Cardiac septum (tissue), 1 donor: Measurements from ENCODE around the gene IL1B. TPM values are rescaled to one million over a fixed set of nuclear protein-coding genes. Genes with fewer than 3 reads are reported as not detected.
A peak's percentile ranks its signal among the peaks of the same experiment; 100 is the strongest.

Experiments
- DNase-seq: peaks from one replicate; pipeline ENCODE4 v3.0.0-alpha.2; 2020; ENCODE audit warnings: low spot score
- intact Hi-C: fragments of 100-400 bp; cut with DNase I; formaldehyde crosslinking; loops from one replicate; pipeline ENCODE4 v1.14.0; 2022
- long read RNA-seq: library from polyadenylated mRNA; unstranded; transcript quantifications from one replicate; pipeline ENCODE4 v2.0.0, GENCODE V29; 2021
- total RNA-seq: library from RNA; stranded (reverse); fragmentation: NEBNext Ultra II Directional; extraction: Animal tissue kit (Norgen Biotek cat#: 25700); gene quantifications from one replicate; pipeline ENCODE4 v1.2.1, GENCODE V29; 2021
- donor health status: DM: no; HTN: no; CAD: no.

The IL1B gene
- 0.48 TPM for total RNA-seq
- long read RNA-seq = 0 reads

DNA sequence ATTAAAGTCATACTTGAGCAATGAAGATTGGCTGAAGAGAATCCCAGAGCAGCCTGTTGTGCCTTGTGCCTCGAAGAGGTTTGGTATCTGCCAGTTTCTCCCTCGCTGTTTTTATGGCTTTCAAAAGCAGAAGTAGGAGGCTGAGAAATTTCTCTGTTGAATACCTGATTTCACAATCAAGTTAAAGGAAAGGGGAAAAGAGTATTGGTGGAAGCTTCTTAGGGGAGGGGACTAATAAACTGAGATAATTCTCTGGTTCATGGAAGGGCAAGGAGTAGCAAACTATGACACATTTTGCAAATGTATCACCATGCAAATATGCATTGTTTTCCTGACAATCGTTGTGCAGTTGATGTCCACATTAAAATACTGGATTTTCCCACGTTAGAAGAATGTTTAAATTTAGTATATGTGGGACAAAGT is at the start of gene IL1B:
Gene IL1B (minus strand): TSS at position 85 of the 423 bp plus-strand sequence. CDS start 550 bp downstream, outside the sequence.
- intact Hi-C loops = no loop called here

GRCh38 chr2:112886291-112886690 is 49.7 kb upstream of the IL1B start:
- DNase-seq = no peak
- intact Hi-C loops = no loop called here

More for the DNA sequence above, at the start of gene IL1B:
- DNase-seq = no peak

- no peak for DNase-seq
- intact Hi-C loops = loop anchor here (2.0 kb wide), 1 partner anchor 137 kb away; no protein-coding TSS in a partner anchor
Measured at GRCh38 chr2:112885506-112885902, 48.9 kb upstream of the IL1B start.

DNA sequence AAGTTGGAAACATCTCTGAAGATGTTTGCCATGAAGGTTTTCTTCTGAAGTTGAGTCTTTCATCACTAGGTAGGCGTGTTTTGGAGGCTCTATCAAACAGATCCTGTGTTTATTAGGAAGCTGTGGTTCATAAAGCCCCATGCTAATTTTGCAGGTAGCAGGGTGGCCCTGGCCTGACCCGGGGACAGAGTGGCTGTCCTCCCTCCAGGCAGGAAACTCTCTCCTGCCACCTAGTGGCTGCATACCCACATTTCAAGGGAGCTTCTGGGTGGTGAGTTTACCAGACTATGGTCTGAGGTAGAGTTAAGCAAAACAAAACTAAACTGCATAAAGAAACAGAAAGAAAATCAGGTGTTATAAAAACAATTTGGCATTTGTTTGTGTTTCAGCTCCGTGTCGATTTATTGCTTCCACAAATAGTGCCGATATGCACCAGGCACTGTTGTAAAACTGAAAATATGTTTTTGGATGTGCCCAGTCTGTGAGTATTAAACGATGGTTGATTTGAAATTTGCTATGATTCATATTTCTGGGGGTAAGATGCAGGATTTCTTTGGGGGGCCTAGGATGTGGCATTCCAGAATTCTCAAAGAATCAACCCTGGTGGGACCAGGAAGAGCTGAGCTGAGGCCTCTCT is 48.4 kb upstream of the IL1B start:
- intact Hi-C loops = loop anchor here (2.0 kb wide), 1 partner anchor 136 kb away; no protein-coding TSS in a partner anchor
- DNase-seq = peak; percentile 85

DNA sequence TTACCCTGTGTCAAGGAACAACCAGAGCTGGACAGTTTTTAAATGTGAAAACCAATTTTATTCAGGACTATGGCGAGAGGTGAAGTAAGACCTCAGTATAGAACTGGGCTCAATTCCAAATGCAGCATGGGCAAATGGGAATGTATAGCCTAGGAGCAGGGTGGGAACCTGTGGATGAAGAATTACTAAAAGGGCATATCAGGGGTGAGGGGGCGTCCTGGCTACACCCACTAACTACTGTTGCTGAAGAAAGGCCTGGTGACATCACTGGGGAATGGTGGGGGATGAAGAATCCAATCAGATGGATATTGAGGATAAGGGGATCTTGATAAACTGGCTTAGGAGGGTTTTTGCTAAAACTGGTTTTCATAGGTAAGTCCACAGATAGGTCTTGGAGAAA is 47.1 kb upstream of the IL1B start:
- DNase-seq = no peak
- intact Hi-C loops = loop anchor here (2.0 kb wide), 1 partner anchor 135 kb away; no protein-coding TSS in a partner anchor

DNA sequence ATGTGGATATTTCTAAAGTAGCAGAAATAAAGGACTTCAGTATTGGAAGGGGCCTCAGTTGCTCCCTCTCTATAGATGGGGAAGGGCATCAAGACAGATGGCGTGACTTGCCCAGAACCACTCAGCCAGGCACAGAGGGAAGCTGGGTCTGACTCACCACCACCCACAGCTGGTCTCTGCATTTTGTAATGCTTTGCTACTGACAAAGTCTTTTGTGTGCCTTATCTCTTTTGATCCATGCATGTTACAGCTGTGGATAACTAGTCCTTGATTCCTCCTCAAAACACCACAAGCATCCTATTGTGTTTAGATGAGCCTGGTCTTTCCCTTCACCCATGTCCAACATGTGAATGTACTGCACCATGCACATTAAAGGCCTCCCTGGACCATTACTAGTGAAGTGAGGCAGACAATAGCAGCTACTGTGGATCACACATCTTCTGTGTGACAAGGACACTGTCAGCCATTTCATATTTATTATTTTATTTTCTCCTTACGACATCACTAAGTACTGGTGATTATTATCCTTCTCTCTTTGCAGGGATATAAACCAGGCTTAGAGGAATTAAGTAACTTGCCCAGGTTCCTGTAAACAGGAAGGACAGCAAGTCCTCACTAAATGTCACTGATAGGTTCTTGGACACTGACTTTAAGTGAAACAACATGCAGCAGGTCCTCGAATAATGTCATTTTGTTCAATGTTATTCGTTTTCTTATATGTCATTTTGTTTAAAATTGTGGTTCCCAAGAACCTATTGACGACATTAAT is 44.8 kb upstream of the IL1B start:
- no peak for DNase-seq
- intact Hi-C loops = no loop called here

DNA sequence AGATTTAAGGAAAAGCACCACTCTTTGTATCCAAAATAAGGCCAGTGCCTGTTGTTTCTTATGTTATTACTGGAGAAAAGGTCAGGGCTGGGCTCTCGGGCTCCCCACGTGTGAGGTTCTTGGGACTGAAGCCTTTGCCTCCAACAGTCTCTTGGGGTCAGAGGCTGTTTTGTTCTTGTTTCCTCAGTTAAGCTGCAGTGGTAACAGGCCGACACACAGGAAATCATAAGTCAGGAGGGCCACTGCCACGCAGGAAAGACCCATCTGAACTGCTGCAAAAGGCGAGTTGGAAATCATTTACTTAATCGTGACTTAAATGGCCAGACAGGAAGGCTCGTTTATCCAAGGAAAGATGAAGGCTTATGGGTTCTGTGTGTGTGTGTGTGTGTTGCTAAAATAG is 44.1 kb upstream of the IL1B start:
- DNase-seq = no peak
- intact Hi-C loops = no loop called here

GRCh38 chr2:112880091-112880531 is 43.5 kb upstream of the IL1B start:
- no peak for DNase-seq
- intact Hi-C loops = no loop called here

GRCh38 chr2:112879491-112880041 is 43.0 kb upstream of the IL1B start:
- DNase-seq = no peak
- intact Hi-C loops = no loop called here

- intact Hi-C loops = no loop called here
- DNase-seq = no peak
Measured at GRCh38 chr2:112877423-112877822, 40.8 kb upstream of the IL1B start.

GRCh38 chr2:112876971-112877361 is 40.4 kb upstream of the IL1B start:
- intact Hi-C loops = no loop called here
- DNase-seq = no peak

DNA sequence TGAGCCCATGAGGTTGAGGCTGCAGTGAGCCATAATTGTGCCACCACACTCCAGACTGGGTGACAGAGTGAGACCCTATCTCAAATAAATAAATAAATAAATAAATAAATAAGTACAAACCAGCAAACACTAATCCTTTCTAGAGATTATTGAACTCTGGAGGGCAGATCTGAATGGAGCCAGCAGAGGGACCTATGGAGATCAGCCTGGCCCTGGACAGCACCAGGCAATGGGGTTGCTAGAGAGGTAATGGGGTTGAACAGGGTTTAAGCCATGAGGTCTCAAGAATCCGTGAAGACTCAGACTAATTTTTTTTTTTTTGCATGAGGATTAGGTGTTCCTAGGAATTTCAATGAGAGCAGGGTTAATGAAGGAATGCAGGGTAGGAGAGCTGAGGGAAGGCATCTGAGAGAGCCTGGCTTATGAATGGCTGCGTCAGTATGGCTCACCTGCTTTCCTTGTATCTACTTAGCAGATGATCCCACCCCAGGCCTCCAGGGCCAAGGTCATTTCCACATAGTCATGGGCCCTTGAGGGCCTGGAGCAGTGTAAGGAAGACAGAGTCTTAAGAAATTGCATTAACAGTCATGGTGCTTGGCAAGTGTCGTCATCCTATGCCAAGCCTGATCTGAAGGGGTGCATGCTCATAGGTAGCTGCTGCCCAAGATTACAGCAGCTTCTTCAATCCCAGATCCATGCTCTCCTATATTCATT is 39.8 kb upstream of the IL1B start:
- no peak for DNase-seq
- intact Hi-C loops = no loop called here

DNA sequence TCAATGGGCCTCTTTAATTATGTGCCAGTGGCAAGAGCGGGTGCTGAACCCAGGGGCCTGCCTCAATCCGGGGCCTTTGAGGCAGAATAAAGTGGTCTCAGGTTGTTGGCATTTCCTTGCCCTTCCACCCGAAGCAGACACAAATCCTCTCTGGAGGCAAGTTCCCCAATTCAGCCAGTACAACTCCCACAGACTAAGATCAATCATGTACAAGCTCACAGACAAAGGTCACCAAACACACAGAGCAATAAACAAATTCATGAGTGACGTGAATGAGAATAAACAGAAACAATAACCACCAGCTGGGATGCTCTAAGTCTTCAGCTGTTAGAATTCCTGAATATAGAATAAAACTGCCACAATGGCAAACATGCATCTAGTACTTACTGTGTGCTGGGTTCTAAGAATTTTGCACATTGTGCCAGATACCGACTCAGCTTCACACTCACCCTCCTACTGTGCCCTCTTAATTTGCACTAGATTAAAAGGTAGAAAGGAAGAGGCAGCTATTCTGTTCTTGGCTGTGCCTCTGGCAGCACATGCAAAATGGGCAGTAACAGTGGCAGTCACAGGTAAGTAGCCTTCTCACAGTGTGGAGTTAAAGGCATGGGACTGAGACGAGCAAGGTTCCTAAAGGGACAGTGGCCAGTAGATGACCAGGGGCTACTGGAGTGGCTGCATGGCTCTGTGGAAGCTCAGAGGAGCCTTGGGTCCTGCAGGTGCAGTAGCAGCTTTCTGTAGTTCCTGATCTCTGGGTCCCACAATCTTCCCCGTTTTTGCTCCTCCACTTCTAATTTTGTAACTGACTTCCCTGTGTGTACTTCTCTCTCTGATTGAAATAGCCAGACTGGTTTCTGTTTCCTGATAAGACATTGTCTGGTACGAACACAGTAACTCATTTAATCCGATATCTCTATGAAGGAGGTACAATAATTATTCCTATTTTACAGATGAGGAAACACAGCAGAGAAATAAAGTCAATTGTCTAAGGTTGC is 34.6 kb upstream of the IL1B start:
- DNase-seq = no peak
- intact Hi-C loops = no loop called here

DNA sequence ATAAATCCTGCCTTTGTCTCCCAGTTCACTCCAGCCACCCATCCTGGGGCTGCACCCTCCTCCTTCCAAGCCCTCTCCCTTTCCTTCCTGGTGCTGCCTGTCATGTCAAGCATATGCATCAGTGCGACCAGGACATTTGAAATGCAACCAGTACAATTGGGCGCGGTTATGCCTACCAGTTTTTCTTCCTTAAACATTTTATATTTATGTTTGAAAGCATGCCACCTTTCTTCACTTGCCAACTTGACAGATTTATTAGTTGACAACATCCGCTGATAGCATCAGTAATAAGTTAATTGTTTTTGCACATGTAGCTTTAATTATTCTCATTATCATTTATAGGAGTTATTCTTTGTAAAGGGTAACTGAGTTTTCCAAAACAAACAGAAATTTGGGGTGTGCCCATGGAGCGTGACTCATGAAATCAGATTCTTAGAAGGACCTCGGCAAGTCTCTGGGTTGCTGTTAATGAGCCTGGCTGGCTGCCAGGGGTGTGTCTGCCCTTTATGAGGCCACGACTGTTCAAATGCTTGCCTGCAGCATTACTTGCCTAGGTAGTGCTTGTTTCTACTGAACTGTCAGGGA is 32.8 kb upstream of the IL1B start:
- intact Hi-C loops = loop anchor here (2.0 kb wide), 1 partner anchor 57 kb away; no protein-coding TSS in a partner anchor
- DNase-seq = peak; percentile 87

DNA sequence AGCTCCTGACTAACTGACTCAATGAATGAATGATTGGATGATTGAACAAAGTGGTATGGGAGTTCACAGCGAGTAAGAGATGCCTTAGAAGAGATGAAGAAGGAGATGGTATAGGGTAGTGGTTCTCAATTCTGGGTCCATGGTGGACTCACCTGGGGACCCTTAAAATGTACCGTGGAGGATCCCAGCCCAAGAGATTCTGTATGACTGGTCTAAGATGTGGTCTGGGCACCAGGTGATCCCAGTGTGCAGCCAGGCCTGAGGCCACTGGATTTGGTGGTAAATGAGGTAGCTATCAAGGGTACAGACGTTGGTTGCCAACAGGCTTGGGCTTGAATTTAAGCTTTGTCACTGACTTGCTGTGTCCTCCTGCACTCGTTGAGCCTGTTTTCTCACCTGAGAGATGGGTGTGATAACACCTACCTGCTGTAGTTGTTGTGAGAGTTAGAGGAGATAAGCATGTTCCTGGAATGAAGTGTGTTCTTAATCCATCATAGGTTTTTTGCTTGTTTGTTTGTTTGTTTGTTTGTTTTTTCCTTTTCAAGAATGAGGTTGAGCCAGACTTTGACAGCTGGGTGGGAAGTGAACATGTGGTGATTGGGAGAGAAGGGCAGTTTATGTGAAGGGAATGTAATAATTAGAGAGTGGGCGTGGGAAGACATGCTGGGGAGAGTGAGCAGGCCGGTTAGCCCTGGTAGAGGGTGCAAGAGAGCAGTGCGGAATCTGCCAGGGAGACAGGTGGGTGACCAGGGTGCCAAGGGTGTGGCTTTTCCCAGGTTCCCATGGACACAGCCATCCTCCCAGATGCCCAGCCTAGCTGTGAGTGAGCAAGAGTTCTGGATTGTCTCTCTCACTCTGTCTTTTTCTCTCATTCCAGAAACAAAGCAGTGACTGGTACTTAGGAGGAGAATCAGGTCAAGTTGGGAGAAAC is 31.4 kb upstream of the IL1B start:
- intact Hi-C loops = loop anchor here (2.0 kb wide), 1 partner anchor 55 kb away; no protein-coding TSS in a partner anchor
- DNase-seq = no peak

DNA sequence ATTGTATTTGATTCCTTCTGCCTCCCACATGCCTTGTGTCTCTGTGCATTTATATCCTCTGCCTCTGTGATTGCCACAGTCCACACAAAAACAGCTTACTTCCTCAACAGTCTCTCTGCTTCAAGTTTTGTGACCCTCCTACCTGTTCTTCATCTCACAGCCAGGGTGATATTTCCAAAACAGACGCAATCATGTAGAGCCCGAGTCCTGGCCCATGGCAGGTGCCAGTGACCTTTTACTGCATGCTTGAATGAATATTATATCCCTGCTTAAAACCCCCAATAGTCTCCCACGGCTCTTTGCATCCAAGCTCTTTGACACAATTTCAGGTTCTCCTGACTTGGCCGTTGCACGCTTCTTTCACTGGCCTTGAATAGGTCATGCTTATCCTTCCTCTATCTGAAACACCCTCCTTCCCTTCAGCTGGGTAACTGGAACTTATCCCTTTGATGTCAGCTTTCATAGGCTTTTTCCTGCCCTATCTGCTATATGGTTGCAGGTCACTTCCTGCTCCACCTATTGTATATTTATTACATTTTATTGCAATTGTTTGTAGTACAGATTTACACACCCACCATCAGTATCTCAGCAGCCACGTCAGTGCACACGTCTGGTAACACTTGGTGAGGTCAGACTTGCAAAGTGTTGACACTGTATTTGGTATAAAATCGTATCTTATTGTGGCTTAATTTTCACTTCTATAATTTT is 29.7 kb upstream of the IL1B start:
- intact Hi-C loops = no loop called here
- DNase-seq = no peak

- DNase-seq = no peak
- intact Hi-C loops = no loop called here
Measured at GRCh38 chr2:112864072-112864471, 27.5 kb upstream of the IL1B start.
